ENCODE data around the gene RBM7.

The RBM7 gene

GRCh38 chr11:114396916-114397315 lies 3.5 kb upstream of the RBM7 start:
- no peak for DNase-seq (ENCODE audit: low read depth)

- DNase-seq (ENCODE audit: low read depth) = no peak
Measured at GRCh38 chr11:114397349-114397982, 3.0 kb upstream of the RBM7 start.

GRCh38 chr11:114398303-114398920 lies 2.1 kb upstream of the RBM7 start:
- DNase-seq (ENCODE audit: low read depth) = no peak

GRCh38 chr11:114399490-114400215 lies 813 bp upstream of the RBM7 start:
- DNase-seq (ENCODE audit: low read depth) = no peak

GRCh38 chr11:114400915-114401223 lies 403 bp downstream of the RBM7 start:
- DNase-seq (ENCODE audit: low read depth) = no peak

- no peak for DNase-seq (ENCODE audit: low read depth)
Measured at GRCh38 chr11:114401311-114401710, 845 bp downstream of the RBM7 start.

- DNase-seq (ENCODE audit: low read depth) = no peak
Measured at GRCh38 chr11:114412946-114413345, 12.5 kb downstream of the RBM7 start.

- no peak for DNase-seq (ENCODE audit: low read depth)
Measured at GRCh38 chr11:114413958-114414357, 13.5 kb downstream of the RBM7 start.

- no peak for DNase-seq (ENCODE audit: low read depth)
Measured at GRCh38 chr11:114416441-114416961, 16.0 kb downstream of the RBM7 start.

- no peak for DNase-seq (ENCODE audit: low read depth)
Measured at GRCh38 chr11:114426280-114426679, 25.8 kb downstream of the RBM7 start.

GRCh38 chr11:114430290-114430689 lies 29.8 kb downstream of the RBM7 start:
- DNase-seq (ENCODE audit: low read depth) = no peak

- DNase-seq (ENCODE audit: low read depth) = no peak
Measured at GRCh38 chr11:114432893-114433292, 32.4 kb downstream of the RBM7 start.

GRCh38 chr11:114433376-114433775 lies 32.9 kb downstream of the RBM7 start:
- DNase-seq (ENCODE audit: low read depth) = no peak

- DNase-seq (ENCODE audit: low read depth) = no peak
Measured at GRCh38 chr11:114438303-114438702, 37.8 kb downstream of the RBM7 start.

- peak; percentile 63 for DNase-seq (ENCODE audit: low read depth)
Measured at GRCh38 chr11:114439229-114440120, 39.0 kb downstream of the RBM7 start, which contains the start of gene REXO2. REXO2 (plus strand) TSS chr11:114439467; CDS start chr11:114439529, 62 bp downstream.

- peak; percentile 2 for DNase-seq (ENCODE audit: low read depth)
Measured at GRCh38 chr11:114440121-114440860, 39.8 kb downstream of the RBM7 start.

GRCh38 chr11:114440971-114441763 lies 40.7 kb downstream of the RBM7 start:
- no peak for DNase-seq (ENCODE audit: low read depth)

GRCh38 chr11:114441921-114442320 lies 41.5 kb downstream of the RBM7 start:
- no peak for DNase-seq (ENCODE audit: low read depth)

GRCh38 chr11:114442536-114442935 lies 42.1 kb downstream of the RBM7 start:
- DNase-seq (ENCODE audit: low read depth) = no peak

- DNase-seq (ENCODE audit: low read depth) = no peak
Measured at GRCh38 chr11:114447444-114447843, 47.0 kb downstream of the RBM7 start.

- peak; percentile 6 for DNase-seq (ENCODE audit: low read depth)
Measured at GRCh38 chr11:114447892-114448291, 47.4 kb downstream of the RBM7 start.
